Naive thymus-derived CD4-positive, alpha-beta T cell (primary cell): ENCODE results near the gene ZNF3. TPM values are rescaled to one million over a fixed set of nuclear protein-coding genes. Genes with fewer than 3 reads are reported as not detected.

Source experiments
- ATAC-seq: fragments of 150-1000 bp; cut with Tn5 transposase; 2 replicates; pipeline ENCODE4 v1.10.0; 2021; ENCODE audit warnings: mild to moderate bottlenecking, moderate library complexity
- CTCF ChIA-PET: fragments of 350-600 bp; sonication (Branson Sonifier 250); formaldehyde crosslinking; loops from one replicate; lab custom pipeline; 2021; ENCODE audit warnings: antibody characterized with exemption; lab: Charles Lee
- POLR2A ChIA-PET: fragments of 350-600 bp; sonication (Branson Sonifier 250); formaldehyde crosslinking; loops from one replicate; lab custom pipeline; 2021; ENCODE audit warnings: antibody characterized with exemption, inconsistent platforms; lab: Charles Lee
- DNase-seq, 9 donors: peaks; one replicate each; pipeline versions ENCODE4 v3.0.0 to v3.0.0-alpha.2; 2020 to 2022; ENCODE audit warnings: mixed read lengths in 1 of 9
- H3K27ac ChIP-seq: one replicate; pipeline ENCODE4 v1.7.0; 2013; ENCODE audit warnings: mild to moderate bottlenecking, low read depth, low read length, moderate library complexity
- H3K27me3 ChIP-seq, 2 donors: one replicate each; pipeline ENCODE4 v1.7.0; 2013; ENCODE audit warnings: low read length in 2 of 2, mild to moderate bottlenecking in 2 of 2, moderate library complexity in 2 of 2; ENCODE audit not compliant: control insufficient read depth in 2 of 2, insufficient read depth in 2 of 2
- H3K36me3 ChIP-seq, 3 experiments: 1 replicate in 2 of 3; 2 replicates in 1 of 3; pipeline ENCODE4 v1.7.0; 2013; ENCODE audit warnings: low read length in 3 of 3, mild to moderate bottlenecking in 3 of 3, moderate library complexity in 1 of 3; ENCODE audit not compliant: insufficient read depth in 3 of 3, control insufficient read depth in 2 of 3
- H3K4me1 ChIP-seq, 2 donors: one replicate each; pipeline ENCODE4 v1.7.0; 2013; ENCODE audit warnings: low read length in 2 of 2, mild to moderate bottlenecking in 2 of 2, moderate library complexity in 1 of 2; ENCODE audit not compliant: control insufficient read depth in 2 of 2, insufficient read depth in 2 of 2
- H3K4me3 ChIP-seq: 2 replicates; pipeline ENCODE4 v1.7.0; 2013; ENCODE audit warnings: mild to moderate bottlenecking, low read length
- H3K9me3 ChIP-seq, 3 experiments: 1 replicate in 2 of 3; 2 replicates in 1 of 3; pipeline ENCODE4 v1.7.0; 2013; ENCODE audit warnings: low read length in 3 of 3; ENCODE audit not compliant: control insufficient read depth in 2 of 3
- H3K27ac Mint-ChIP-seq, 9 donors: one replicate each; pipeline ENCODE4 v1.8.0; 2020 to 2022; ENCODE audit warnings: mixed read lengths in 9 of 9, mild to moderate bottlenecking in 8 of 9, moderate library complexity in 5 of 9, inconsistent platforms in 2 of 9
- H3K27me3 Mint-ChIP-seq, 5 donors: one replicate each; pipeline ENCODE4 v1.8.0; 2021 to 2022; ENCODE audit warnings: mixed read lengths in 5 of 5, mild to moderate bottlenecking in 1 of 5
- H3K36me3 Mint-ChIP-seq, 5 donors: one replicate each; pipeline ENCODE4 v1.8.0; 2020 to 2022; ENCODE audit warnings: mixed read lengths in 5 of 5, mild to moderate bottlenecking in 3 of 5, inconsistent platforms in 1 of 5
- H3K4me1 Mint-ChIP-seq, 7 donors: one replicate each; pipeline ENCODE4 v1.8.0; 2020 to 2022; ENCODE audit warnings: mixed read lengths in 7 of 7, mild to moderate bottlenecking in 3 of 7, inconsistent platforms in 1 of 7
- H3K4me3 Mint-ChIP-seq, 10 donors: one replicate each; pipeline ENCODE4 v1.8.0; 2020 to 2022; ENCODE audit warnings: mild to moderate bottlenecking in 10 of 10, mixed read lengths in 10 of 10, moderate library complexity in 6 of 10, inconsistent platforms in 2 of 10
- H3K9me3 Mint-ChIP-seq, 11 donors: one replicate each; pipeline ENCODE4 v1.8.0; 2020 to 2022; ENCODE audit warnings: mixed read lengths in 11 of 11, mild to moderate bottlenecking in 4 of 11, inconsistent platforms in 1 of 11, moderate library complexity in 1 of 11
- intact Hi-C, 2 donors: fragments of 100-400 bp; cut with micrococcal nuclease; formaldehyde crosslinking; loops; one replicate each; pipeline ENCODE4 v1.15.1; 2023
- polyA plus RNA-seq, 2 donors: library from polyadenylated mRNA; unstranded; fragments of 300-500 nt; fragmentation: Illumina TruSeq; gene quantifications; one replicate each; pipeline ENCODE4 v1.2.3, GENCODE V29; 2021
- total RNA-seq, 6 experiments: library from RNA in 5 of 6; stranded (reverse) in 5 of 6; gene quantifications; 1 replicate in 5 of 6; 2 replicates in 1 of 6; pipeline ENCODE4 v1.2.3 and lab custom pipeline; 2021 to 2026

ZNF3 gene
- total and polyA plus RNA-seq, 7 experiments from 2014 or later, result 20.3 to 48.0 (median 35.0) TPM

DNA sequence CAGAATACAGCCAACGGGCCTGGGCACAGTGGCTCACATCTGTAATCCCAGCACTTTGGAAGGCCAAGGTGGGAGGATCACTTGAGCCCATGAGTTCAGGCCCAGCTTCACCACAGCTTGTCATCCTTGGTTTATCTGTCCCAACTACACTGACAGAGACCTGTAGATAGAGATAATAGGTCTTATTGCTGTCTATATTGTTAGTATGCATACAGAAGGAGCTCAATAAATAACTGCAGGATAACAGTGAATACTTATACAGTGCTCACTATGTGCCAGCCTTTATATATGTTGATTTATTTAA, 39.2 kb upstream of the ZNF3 start:
- intact Hi-C loops, result no loop called here
- H3K9me3 ChIP-seq, result no peaks in the 10 kb centered on the region
- Mint-ChIP-seq H3K4me3 (peak overlapping the region; percentile 90 to 100 (median 98)), H3K9me3 (peaks cover 0 to 3% (median 0%) of the 10 kb centered on the region in 11 donors), H3K27me3 (no peaks in the 10 kb centered on the region), H3K4me1 (peaks cover 21 to 49% (median 43%) of the 10 kb centered on the region in 7 donors), H3K36me3 (peaks cover 0 to 12% (median 4%) of the 10 kb centered on the region in 5 donors), H3K27ac (peak overlapping the region; percentile 97 to 99 (median 98))
- H3K36me3 ChIP-seq, result peaks cover 0 to 29% (median 0%) of the 10 kb centered on the region in 3 experiments
- DNase-seq, result no peak
- ATAC-seq, result no peak
- H3K27ac ChIP-seq, result peak overlapping the region; percentile 88
- CTCF ChIA-PET, result interaction anchor here (0.6 to 1.0 kb wide), 5 partner anchors 8 to 167 kb away, joined by 3 to 8 read pairs (median 3); no protein-coding TSS in a partner anchor
- peaks cover 16 to 26% of the 10 kb centered on the region in 2 donors for H3K4me1 ChIP-seq
- H3K4me3 ChIP-seq, result peak overlapping the region; percentile 100
- no peaks in the 10 kb centered on the region for H3K27me3 ChIP-seq
- POLR2A ChIA-PET, result interaction anchor here (0.6 to 7.6 kb wide), 23 partner anchors 8 to 704 kb away, joined by 3 to 107 read pairs (median 6); partner anchors contain the start of genes AP4M1, COPS6, GAL3ST4 and LAMTOR4

DNA sequence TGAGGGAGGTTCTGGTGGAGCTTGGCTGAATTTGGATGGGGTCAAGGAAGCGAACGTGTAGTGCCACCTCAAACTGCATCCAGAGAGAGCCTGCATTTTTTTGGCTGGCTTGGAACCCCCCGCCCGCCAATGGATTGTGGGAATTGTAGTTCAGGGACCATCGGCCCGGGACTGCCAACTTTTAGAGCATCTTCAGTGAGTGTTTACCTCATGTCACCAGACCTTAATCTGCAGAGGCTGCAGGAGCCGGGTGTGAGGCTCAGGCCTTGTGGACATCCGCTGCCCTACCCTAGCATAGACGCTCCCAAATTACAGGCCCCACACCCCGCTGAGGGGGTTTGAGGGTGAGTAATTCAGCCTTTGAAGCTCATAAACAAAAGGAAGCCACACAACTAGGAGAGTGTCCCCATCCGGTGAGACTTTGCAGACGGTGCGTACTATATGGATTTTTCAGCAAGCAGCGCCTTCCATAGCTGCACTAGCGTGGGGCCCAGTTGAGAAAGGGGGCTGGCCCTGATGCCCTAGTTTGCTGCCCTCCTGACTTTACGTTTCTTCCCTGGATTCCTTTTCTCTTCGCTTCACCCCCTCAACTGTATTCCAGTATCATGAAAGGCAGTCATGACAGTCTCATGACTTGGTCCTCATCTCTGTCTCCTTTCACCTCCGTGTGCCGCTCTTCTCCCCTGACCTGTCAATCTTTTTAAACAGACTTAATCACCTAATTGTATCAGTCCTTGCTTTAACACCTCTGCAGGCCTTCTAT, 38.6 kb upstream of the ZNF3 start:
- H3K36me3 ChIP-seq, result peaks cover 0 to 27% (median 0%) of the 10 kb centered on the region in 3 experiments
- no peaks in the 10 kb centered on the region for H3K27me3 ChIP-seq
- H3K27ac ChIP-seq, result peak overlapping the region; percentile 88
- H3K4me3 ChIP-seq, result peak overlapping the region; percentile 100
- intact Hi-C loops, result loop anchor here (1.0 to 2.0 kb wide), 8 partner anchors 7 to 553 kb away; partner anchors contain the start of genes AP4M1 (in 2 of the 2), MCM7 (in 2 of the 2), ZCWPW1 (in 2 of the 2) and GNB2 (in 1 of the 2)
- DNase-seq (peak in 8 of 9 donors; percentile 67 to 79 (median 74)), ATAC-seq (peak; percentile 68)
- ChIA-PET POLR2A (interaction anchor here (0.6 to 7.6 kb wide), 25 partner anchors 8 to 704 kb away, joined by 3 to 107 read pairs (median 6); partner anchors contain the start of genes AP4M1, COPS6, GAL3ST4 and LAMTOR4), CTCF (interaction anchor here (0.6 to 1.0 kb wide), 7 partner anchors 9 to 743 kb away, joined by 3 to 8 read pairs (median 3); no protein-coding TSS in a partner anchor)
- Mint-ChIP-seq H3K27ac (peak overlapping the region; percentile 97 to 99 (median 98)), H3K27me3 (no peaks in the 10 kb centered on the region), H3K9me3 (peaks cover 0 to 3% (median 0%) of the 10 kb centered on the region in 11 donors), H3K4me3 (peak overlapping the region; percentile 90 to 100 (median 98)), H3K36me3 (peaks cover 0 to 12% (median 4%) of the 10 kb centered on the region in 5 donors), H3K4me1 (peaks cover 18 to 44% (median 38%) of the 10 kb centered on the region in 7 donors)
- no peaks in the 10 kb centered on the region for H3K9me3 ChIP-seq
- H3K4me1 ChIP-seq, result peaks cover 12 to 21% of the 10 kb centered on the region in 2 donors

DNA sequence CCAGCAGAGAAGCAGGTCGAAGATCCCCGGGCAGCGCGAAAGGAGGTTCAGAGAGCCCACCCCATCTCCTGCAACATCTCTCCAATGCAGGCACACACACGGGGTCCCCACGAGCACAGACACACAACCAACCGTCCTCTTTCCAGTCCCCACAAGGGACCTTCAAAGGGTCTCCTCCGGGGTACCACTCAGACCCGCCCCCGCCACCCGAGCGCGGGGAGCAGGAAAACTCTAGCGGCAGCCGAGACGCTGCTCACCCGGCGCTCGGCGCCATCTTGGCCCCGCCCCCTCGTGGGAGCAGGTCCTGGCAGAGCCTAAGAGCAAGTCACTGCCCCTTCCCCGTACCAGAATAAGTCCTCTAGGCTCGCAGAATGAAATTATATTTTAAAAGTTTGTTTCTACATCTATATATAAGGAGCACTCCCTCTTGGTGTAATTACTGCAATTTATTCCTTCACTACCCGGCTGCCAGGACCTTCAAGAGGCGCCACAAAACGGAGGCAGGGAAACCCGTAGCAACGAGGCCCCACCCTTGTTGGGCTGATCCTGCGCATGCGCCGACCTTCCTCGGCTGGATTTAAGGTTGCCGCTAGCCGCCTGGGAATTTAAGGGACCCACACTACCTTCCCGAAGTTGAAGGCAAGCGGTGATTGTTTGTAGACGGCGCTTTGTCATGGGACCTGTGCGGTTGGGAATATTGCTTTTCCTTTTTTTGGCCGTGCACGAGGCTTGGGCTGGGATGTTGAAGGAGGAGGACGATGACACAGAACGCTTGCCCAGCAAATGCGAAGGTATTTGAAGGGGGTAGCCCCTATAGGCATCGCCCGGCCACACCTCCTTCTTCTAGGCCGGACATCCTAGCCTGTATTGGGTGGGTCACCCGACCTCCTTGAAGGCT, 37.8 kb upstream of the ZNF3 start, which contains the start of the genes CNPY4 and TAF6:
Gene CNPY4 (plus strand): TSS at position 563 of the 898 bp plus-strand sequence. CDS start 111 bp downstream, at position 674.
Gene TAF6 (minus strand): TSS at position 287 of the 898 bp plus-strand sequence. CDS start 5,149 bp downstream, outside the sequence.
- peak within 1 kb of the TSS; percentile 97 to 99 (median 98) for H3K27ac Mint-ChIP-seq
- peak within 1 kb of the TSS; percentile 90 to 100 (median 98) for H3K4me3 Mint-ChIP-seq
- H3K27me3 ChIP-seq, result no peaks in the 10 kb centered on the region
- no peaks in the 10 kb centered on the region for H3K9me3 ChIP-seq
- no peaks in the 10 kb centered on the region for H3K27me3 Mint-ChIP-seq
- POLR2A ChIA-PET, result interaction anchor here (0.6 to 7.6 kb wide), 18 partner anchors 9 to 557 kb away, joined by 3 to 107 read pairs (median 7); partner anchors contain the start of genes AP4M1, COPS6, GAL3ST4 and LAMTOR4
- peaks cover 0 to 7% (median 4%) of the 10 kb centered on the region in 5 donors for H3K36me3 Mint-ChIP-seq
- H3K36me3 ChIP-seq, result peaks cover 0 to 21% (median 0%) of the 10 kb centered on the region in 3 experiments
- ATAC-seq (peak; percentile 88), DNase-seq (peak; percentile 88 to 97 (median 95))
- H3K4me3 ChIP-seq, result peak within 1 kb of the TSS; percentile 100
- peaks cover 0 to 3% (median 0%) of the 10 kb centered on the region in 11 donors for H3K9me3 Mint-ChIP-seq
- CTCF ChIA-PET, result interaction anchor here (0.6 to 0.7 kb wide), 2 partner anchors 31 to 742 kb away, joined by 3 to 4 read pairs; no protein-coding TSS in a partner anchor
- intact Hi-C loops, result loop anchor here (1.0 to 2.0 kb wide), 8 partner anchors 8 to 554 kb away; partner anchors contain the start of genes AP4M1 (in 2 of the 2), MCM7 (in 2 of the 2), ZCWPW1 (in 2 of the 2) and GNB2 (in 1 of the 2)
- H3K4me1 Mint-ChIP-seq, result peaks cover 18 to 36% (median 30%) of the 10 kb centered on the region in 7 donors
- peak within 1 kb of the TSS; percentile 88 for H3K27ac ChIP-seq
- H3K4me1 ChIP-seq, result peaks cover 12 to 19% of the 10 kb centered on the region in 2 donors

DNA sequence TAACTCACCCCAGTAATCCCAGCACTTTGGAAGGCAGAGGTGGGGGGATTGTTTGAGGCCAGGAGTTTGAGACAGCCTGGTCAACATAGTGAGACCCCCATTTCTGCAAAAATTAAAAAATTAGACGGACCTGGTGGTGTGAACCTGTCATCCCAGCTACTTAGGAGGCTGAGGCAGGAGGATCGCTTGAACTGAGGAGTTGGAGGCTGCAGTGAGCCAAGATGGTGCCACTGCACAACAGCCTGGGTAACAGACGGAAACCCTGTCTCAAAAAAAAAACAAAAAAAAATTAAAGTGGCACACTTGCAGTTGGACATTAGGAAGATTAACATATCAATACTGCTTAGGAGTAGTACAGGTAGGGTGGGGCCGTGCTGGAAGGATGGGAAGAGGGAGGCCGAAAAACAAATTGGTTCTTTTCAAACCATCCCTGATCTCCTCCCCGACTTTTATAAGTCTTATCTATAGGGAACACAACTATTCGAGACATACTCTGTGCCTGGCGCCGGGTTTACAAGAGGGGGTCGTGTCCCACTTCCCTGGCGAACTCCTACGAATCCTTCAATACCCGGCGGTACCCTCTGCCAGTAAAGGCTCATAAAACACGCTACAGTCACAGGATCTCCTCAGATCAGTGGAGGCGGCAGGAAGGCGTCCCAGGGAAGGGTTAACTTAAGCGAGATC, 37.0 kb upstream of the ZNF3 start:
- intact Hi-C loops, result loop anchor here (1.0 to 2.0 kb wide), 8 partner anchors 9 to 555 kb away; partner anchors contain the start of genes AP4M1 (in 2 of the 2), MCM7 (in 2 of the 2), ZCWPW1 (in 2 of the 2) and GNB2 (in 1 of the 2)
- CTCF ChIA-PET, result no interaction called here
- Histone ChIP-seq H3K9me3 (no peaks in the 10 kb centered on the region), H3K4me3 (peak overlapping the region; percentile 100), H3K27ac (peak overlapping the region; percentile 88), H3K4me1 (peaks cover 12 to 19% of the 10 kb centered on the region in 2 donors), H3K27me3 (no peaks in the 10 kb centered on the region), H3K36me3 (peaks cover 0 to 23% (median 5%) of the 10 kb centered on the region in 3 experiments)
- no peaks in the 10 kb centered on the region for H3K27me3 Mint-ChIP-seq
- POLR2A ChIA-PET, result interaction anchor here (0.6 to 2.1 kb wide), 4 partner anchors 8 to 574 kb away, joined by 3 to 15 read pairs (median 8); partner anchors contain the start of gene MBLAC1
- peaks cover 18 to 37% (median 28%) of the 10 kb centered on the region in 7 donors for H3K4me1 Mint-ChIP-seq
- peaks cover 0 to 3% (median 0%) of the 10 kb centered on the region in 11 donors for H3K9me3 Mint-ChIP-seq
- ATAC-seq, result no peak
- no peak for DNase-seq
- peak overlapping the region; percentile 97 to 99 (median 98) for H3K27ac Mint-ChIP-seq
- peak overlapping the region; percentile 90 to 100 (median 98) for H3K4me3 Mint-ChIP-seq
- peaks cover 0 to 9% (median 4%) of the 10 kb centered on the region in 5 donors for H3K36me3 Mint-ChIP-seq

DNA sequence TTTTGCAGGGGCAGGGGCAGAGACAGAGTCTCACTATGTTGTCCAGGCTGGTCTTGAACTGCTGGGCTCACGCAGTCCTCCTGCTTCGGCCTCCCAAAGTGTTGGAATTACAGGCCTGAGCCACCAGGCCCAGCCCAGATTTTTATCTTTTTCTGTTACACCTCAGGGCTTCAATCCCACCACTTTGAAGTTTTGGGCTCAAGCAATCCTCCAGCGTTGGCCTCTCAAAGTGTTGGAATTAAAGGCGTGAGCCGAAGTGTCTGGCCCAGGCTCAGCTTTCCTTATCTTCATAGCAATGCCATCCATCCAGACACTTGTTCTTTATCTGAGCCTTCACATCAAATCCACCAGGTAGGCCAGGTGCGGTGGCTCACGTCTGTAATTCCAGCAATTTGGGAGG, 33.5 kb upstream of the ZNF3 start:
- Histone ChIP-seq H3K36me3 (peaks cover 0 to 44% (median 18%) of the 10 kb centered on the region in 3 experiments), H3K4me3 (no peak overlapping the region), H3K4me1 (peaks cover 7 to 11% of the 10 kb centered on the region in 2 donors), H3K27me3 (no peaks in the 10 kb centered on the region), H3K27ac (no peak overlapping the region), H3K9me3 (no peaks in the 10 kb centered on the region)
- H3K4me1 Mint-ChIP-seq, result peaks cover 10 to 25% (median 19%) of the 10 kb centered on the region in 7 donors
- peaks cover 0 to 3% (median 0%) of the 10 kb centered on the region in 11 donors for H3K9me3 Mint-ChIP-seq
- no peak overlapping the region for H3K4me3 Mint-ChIP-seq
- CTCF ChIA-PET, result interaction anchor here (0.6 kb wide), 1 partner anchor 21 kb away, joined by 3 read pairs; no protein-coding TSS in a partner anchor
- intact Hi-C loops, result no loop called here
- ATAC-seq (no peak), DNase-seq (no peak)
- H3K36me3 Mint-ChIP-seq, result peaks cover 0 to 20% (median 4%) of the 10 kb centered on the region in 5 donors
- POLR2A ChIA-PET, result interaction anchor here (2.2 kb wide), 1 partner anchor 9 kb away, joined by 10 read pairs; no protein-coding TSS in a partner anchor
- no peaks in the 10 kb centered on the region for H3K27me3 Mint-ChIP-seq
- peak overlapping the region in 2 of 9 donors; percentile 42 to 65 for H3K27ac Mint-ChIP-seq
